ENCODE measurements around the gene MMP24OS. TPM values are rescaled to one million over a fixed set of nuclear protein-coding genes. Genes with fewer than 3 reads are reported as not detected.
A peak's percentile ranks its signal among the peaks of the same experiment; 100 is the strongest.

MMP24OS gene
- total RNA-seq, 6 donors from 2014 or later, result 27.8 to 145 (median 42.6) TPM

DNA sequence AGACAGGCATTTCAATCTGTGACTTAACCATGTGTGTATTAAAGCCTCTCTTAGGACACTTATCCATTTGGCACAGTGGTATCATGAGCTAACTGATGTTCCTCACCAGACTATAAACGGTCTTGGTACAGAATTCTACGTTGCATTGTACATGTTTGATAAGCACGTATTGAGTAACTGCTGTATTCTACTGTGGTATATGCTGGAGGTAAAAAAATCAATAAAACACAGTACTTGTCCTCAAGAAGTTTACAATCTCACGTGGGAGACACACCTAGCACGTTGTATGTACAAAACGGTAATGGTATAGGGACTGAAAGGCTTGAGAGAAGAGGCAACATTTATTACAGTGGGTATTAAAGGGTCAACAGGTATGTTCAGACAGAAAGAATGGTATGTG, 47.5 kb upstream of the MMP24OS start:
- H3K4me1 ChIP-seq, result peaks cover 0 to 7% (median 3%) of the 10 kb centered on the region in 4 donors
- no peaks in the 10 kb centered on the region for H3K27me3 ChIP-seq
- H3K4me3 ChIP-seq, result no peak overlapping the region
- TF ChIP-seq, protein P1, sequence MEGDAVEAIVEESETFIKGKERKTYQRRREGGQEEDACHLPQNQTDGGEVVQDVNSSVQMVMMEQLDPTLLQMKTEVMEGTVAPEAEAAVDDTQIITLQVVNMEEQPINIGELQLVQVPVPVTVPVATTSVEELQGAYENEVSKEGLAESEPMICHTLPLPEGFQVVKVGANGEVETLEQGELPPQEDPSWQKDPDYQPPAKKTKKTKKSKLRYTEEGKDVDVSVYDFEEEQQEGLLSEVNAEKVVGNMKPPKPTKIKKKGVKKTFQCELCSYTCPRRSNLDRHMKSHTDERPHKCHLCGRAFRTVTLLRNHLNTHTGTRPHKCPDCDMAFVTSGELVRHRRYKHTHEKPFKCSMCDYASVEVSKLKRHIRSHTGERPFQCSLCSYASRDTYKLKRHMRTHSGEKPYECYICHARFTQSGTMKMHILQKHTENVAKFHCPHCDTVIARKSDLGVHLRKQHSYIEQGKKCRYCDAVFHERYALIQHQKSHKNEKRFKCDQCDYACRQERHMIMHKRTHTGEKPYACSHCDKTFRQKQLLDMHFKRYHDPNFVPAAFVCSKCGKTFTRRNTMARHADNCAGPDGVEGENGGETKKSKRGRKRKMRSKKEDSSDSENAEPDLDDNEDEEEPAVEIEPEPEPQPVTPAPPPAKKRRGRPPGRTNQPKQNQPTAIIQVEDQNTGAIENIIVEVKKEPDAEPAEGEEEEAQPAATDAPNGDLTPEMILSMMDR (IDR thresholded peaks at IDR 0.05), result no peak
- TF ChIP-seq POLR2AphosphoS5 (IDR thresholded peaks at IDR 0.05) (no peak), EP300 (IDR thresholded peaks at IDR 0.05) (no peak), POLR2A (IDR thresholded peaks at IDR 0.05) (no peak)
- no peak for ATAC-seq (ENCODE audit: low FRiP score in 2 of 2)
- 75 to 81% methylated on average over 6 of the region's 6 CpGs for WGBS, 2 donors
- H3K27ac ChIP-seq, result no peak overlapping the region
- H3K36me3 ChIP-seq, result no peaks in the 10 kb centered on the region
- no peaks in the 10 kb centered on the region for H3K9me3 ChIP-seq
- DNase-seq, result no peak

DNA sequence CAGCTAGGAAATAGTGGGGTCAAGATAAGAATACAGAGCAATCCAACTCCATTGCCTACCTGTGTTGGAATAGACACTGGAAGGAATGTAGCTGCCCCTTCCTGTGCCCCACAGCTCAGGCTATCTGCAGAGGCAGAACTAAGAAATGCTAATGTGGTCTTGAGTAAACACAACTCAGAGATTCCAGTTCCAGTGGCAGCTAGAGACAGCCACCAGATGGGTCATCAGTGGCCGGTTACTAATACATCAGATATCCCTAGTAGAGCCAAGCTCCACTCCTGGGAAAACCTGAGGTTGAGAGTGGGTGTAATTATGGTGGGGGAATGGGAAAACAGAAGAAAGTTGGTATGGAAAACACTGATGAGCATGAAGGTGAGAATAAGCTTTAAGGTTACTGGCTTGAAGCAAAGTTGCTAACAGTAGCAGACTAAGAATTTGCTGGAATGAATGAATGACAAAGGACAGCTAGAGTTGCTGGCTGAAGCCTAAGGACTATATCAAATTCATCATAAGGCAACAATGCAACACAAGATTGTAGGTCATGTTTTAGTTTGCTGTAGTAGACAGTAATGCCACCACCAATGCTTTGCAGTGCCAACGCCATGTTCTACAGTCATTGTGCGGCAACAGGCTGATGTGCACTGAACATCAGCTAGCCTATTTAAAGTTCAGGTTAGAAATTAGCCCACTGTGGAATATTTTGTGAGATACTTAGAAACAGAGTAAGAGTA, 42.6 kb upstream of the MMP24OS start:
- TF ChIP-seq, protein P1 (IDR thresholded peaks at IDR 0.05), result no peak
- no peak for TF ChIP-seq POLR2AphosphoS5 (IDR thresholded peaks at IDR 0.05)
- TF ChIP-seq EP300 (IDR thresholded peaks at IDR 0.05), result no peak
- TF ChIP-seq POLR2A (IDR thresholded peaks at IDR 0.05), result no peak
- ATAC-seq (ENCODE audit: low FRiP score in 2 of 2) (no peak), DNase-seq (no peak)
- WGBS, 2 donors, result 92 to 94% methylated on average over 3 of the region's 3 CpGs
- Histone ChIP-seq H3K9me3 (no peaks in the 10 kb centered on the region), H3K36me3 (no peaks in the 10 kb centered on the region), H3K27me3 (no peaks in the 10 kb centered on the region), H3K4me1 (peaks cover 0 to 12% (median 4%) of the 10 kb centered on the region in 4 donors), H3K27ac (no peak overlapping the region), H3K4me3 (no peak overlapping the region)

DNA sequence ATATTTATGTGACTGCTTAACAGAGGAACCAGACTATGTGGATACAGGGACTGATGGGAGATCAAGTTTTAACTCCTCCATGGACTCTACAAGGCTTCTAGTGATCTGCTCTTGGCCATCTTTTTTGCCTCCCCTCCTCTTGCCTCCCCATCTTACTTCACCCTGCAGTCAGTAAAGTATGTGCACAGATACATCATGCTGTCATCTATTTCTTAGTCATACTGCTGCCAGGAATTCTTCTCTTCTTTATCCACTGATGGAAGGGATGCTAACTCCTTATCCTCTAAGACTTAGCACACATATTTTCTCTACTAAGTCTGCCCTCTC, 41.9 kb upstream of the MMP24OS start:
- Histone ChIP-seq H3K27ac (no peak overlapping the region), H3K9me3 (no peaks in the 10 kb centered on the region), H3K4me3 (no peak overlapping the region), H3K36me3 (no peaks in the 10 kb centered on the region), H3K27me3 (no peaks in the 10 kb centered on the region), H3K4me1 (peaks cover 0 to 12% (median 4%) of the 10 kb centered on the region in 4 donors)
- TF ChIP-seq, protein P1 (IDR thresholded peaks at IDR 0.05), result no peak
- TF ChIP-seq POLR2AphosphoS5 (IDR thresholded peaks at IDR 0.05) (no peak), EP300 (IDR thresholded peaks at IDR 0.05) (no peak), POLR2A (IDR thresholded peaks at IDR 0.05) (no peak)
- DNase-seq (no peak), ATAC-seq (ENCODE audit: low FRiP score in 2 of 2) (no peak)

DNA sequence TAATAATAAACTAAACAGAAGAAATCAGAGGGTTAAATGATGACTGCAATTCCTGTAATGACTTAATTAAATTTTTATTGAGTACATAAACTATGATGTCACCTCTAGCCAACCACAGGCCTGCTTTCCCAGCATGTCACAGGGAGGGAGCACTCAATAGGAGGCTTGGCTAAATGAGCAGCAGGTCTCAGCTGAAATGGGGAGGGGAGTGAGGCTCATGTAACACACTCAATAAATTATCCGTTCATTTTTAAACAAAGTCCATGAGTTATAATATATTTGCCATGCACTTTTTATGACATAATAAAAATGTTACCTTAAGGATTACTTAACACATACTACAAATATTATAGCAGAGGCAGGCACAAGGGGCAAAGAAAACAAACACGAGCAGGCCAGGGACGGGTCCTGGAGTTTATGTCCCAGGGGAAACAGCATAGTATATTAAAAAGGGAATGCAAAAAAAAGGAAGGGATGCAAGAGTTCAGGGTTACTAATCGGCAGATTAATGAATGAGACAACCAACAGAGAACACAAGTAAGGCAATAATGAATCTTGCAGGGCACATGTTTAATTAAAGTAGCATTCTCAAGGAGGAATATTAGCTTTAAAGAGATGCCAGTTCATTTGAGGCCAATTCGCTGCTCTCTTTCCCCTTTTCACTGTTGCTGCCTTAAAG, 41.4 kb upstream of the MMP24OS start:
- Histone ChIP-seq H3K27me3 (no peaks in the 10 kb centered on the region), H3K27ac (peak overlapping the region in 1 of 4 donors; percentile 12), H3K4me3 (no peak overlapping the region), H3K36me3 (peaks cover 0 to 2% (median 0%) of the 10 kb centered on the region in 4 donors), H3K9me3 (no peaks in the 10 kb centered on the region), H3K4me1 (peaks cover 0 to 12% (median 4%) of the 10 kb centered on the region in 4 donors)
- WGBS, 2 donors, result 61 to 67% methylated on average over 5 of the region's 5 CpGs
- TF ChIP-seq, protein P1 (IDR thresholded peaks at IDR 0.05), result no peak
- TF ChIP-seq POLR2A (IDR thresholded peaks at IDR 0.05) (no peak), EP300 (IDR thresholded peaks at IDR 0.05) (no peak), POLR2AphosphoS5 (IDR thresholded peaks at IDR 0.05) (no peak)
- ATAC-seq (ENCODE audit: low FRiP score in 2 of 2) (no peak), DNase-seq (no peak)
